SK-N-SH treated with all-trans-retinoic acid at 6 μM for 48 hours (cell line): ENCODE data around the gene WT1.

Experiments
- ATAC-seq: fragments of 200-7000 bp; cut with Tn5 transposase; 3 replicates; pipeline ENCODE4 v1.9.1; 2020; ENCODE audit warnings: mild to moderate bottlenecking, moderate library complexity
- ARNTL ChIP-seq: fragments of 450-650 bp; formaldehyde crosslinking; IDR thresholded peaks from 2 replicates; pipeline ENCODE4 v1.5.0; 2020; ENCODE audit warnings: low read depth, mild to moderate bottlenecking, moderate library complexity, borderline replicate concordance
- CSDC2 ChIP-seq: fragments of 250-450 bp; sonication (Bioruptor Pico); IDR thresholded peaks from 2 replicates; pipeline ENCODE4 v1.5.0; 2020; ENCODE audit warnings: mild to moderate bottlenecking, moderate library complexity
- ESRRG ChIP-seq: fragments of 250-450 bp; sonication (Bioruptor Pico); IDR thresholded peaks from 2 replicates; pipeline ENCODE4 v1.6.1; 2021; ENCODE audit warnings: mild to moderate bottlenecking
- ISL1 ChIP-seq: fragments of 250-450 bp; sonication (Bioruptor Pico); IDR thresholded peaks from 2 replicates; pipeline ENCODE4 v2.1.2; 2022; ENCODE audit warnings: mild to moderate bottlenecking, moderate library complexity
- OSR1 ChIP-seq: fragments of 250-450 bp; sonication (Bioruptor Pico); IDR thresholded peaks from 2 replicates; pipeline ENCODE4 v1.8.0; 2022; ENCODE audit warnings: moderate library complexity, mild to moderate bottlenecking, inconsistent platforms
- PPARA ChIP-seq: fragments of 250-450 bp; sonication (Bioruptor Pico); IDR thresholded peaks from 2 replicates; pipeline ENCODE4 v1.5.0; 2020; ENCODE audit warnings: mild to moderate bottlenecking, borderline replicate concordance
- RARB ChIP-seq: fragments of 250-450 bp; sonication (Bioruptor Pico); IDR thresholded peaks from 2 replicates; pipeline ENCODE4 v1.8.0; 2021; ENCODE audit warnings: mild to moderate bottlenecking, moderate library complexity
- SNAI2 ChIP-seq: fragments of 250-450 bp; sonication (Bioruptor Pico); IDR thresholded peaks from 2 replicates; pipeline ENCODE4 v1.5.0; 2020; ENCODE audit warnings: mild to moderate bottlenecking, moderate library complexity
- TCF4 ChIP-seq: fragments of 250-450 bp; sonication (Bioruptor Pico); IDR thresholded peaks from 2 replicates; pipeline ENCODE4 v1.8.0; 2021; ENCODE audit warnings: mild to moderate bottlenecking, moderate library complexity, borderline replicate concordance
- TOX ChIP-seq: fragments of 250-450 bp; sonication (Bioruptor Pico); IDR thresholded peaks from 2 replicates; pipeline ENCODE4 v1.8.0; 2021; ENCODE audit warnings: mild to moderate bottlenecking, moderate library complexity, borderline replicate concordance
- ZC3H10 ChIP-seq: fragments of 250-450 bp; sonication (Bioruptor Pico); IDR thresholded peaks from 2 replicates; pipeline ENCODE4 v1.5.1; 2021; ENCODE audit warnings: mild to moderate bottlenecking, moderate library complexity
- ZFP3 ChIP-seq: fragments of 250-450 bp; sonication (Bioruptor Pico); IDR thresholded peaks from 2 replicates; pipeline ENCODE4 v1.5.0; 2020; ENCODE audit warnings: mild to moderate bottlenecking, moderate library complexity
- ZFP30 ChIP-seq: fragments of 450-650 bp; formaldehyde crosslinking; IDR thresholded peaks from 2 replicates; pipeline ENCODE4 v1.5.0; 2022; ENCODE audit warnings: mild to moderate bottlenecking, moderate library complexity
- ZNF565 ChIP-seq: fragments of 450-650 bp; formaldehyde crosslinking; conservative IDR thresholded peaks from 2 replicates; pipeline ENCODE4 v1.5.0; 2020; ENCODE audit warnings: low read depth, mild to moderate bottlenecking, moderate library complexity
- ZNF70 ChIP-seq: fragments of 450-650 bp; formaldehyde crosslinking; IDR thresholded peaks from 2 replicates; pipeline ENCODE4 v1.5.0; 2020; ENCODE audit warnings: mild to moderate bottlenecking, moderate library complexity
- ZNF8 ChIP-seq: fragments of 450-650 bp; formaldehyde crosslinking; IDR thresholded peaks from 2 replicates; pipeline ENCODE4 v1.5.0; 2020; ENCODE audit warnings: mild to moderate bottlenecking, moderate library complexity
- TF ChIP-seq, protein P1 (sequence below): fragments of 250-450 bp; sonication (Bioruptor Pico); IDR thresholded peaks from 2 replicates; pipeline ENCODE4 v1.5.0; 2020; ENCODE audit warnings: mild to moderate bottlenecking, moderate library complexity
- TF ChIP-seq, protein P2 (sequence below): fragments of 250-450 bp; sonication (Bioruptor Pico); IDR thresholded peaks from 2 replicates; pipeline ENCODE4 v1.5.1; 2020; ENCODE audit warnings: low read depth, mild to moderate bottlenecking, moderate library complexity
- TF ChIP-seq, protein P3 (sequence below): fragments of 250-450 bp; sonication (Bioruptor Pico); IDR thresholded peaks from 2 replicates; pipeline ENCODE4 v1.8.0; 2021; ENCODE audit warnings: low read depth, mild to moderate bottlenecking, moderate library complexity, borderline replicate concordance
- TF ChIP-seq, protein P4 (sequence below): fragments of 250-450 bp; sonication (Bioruptor Pico); IDR thresholded peaks from 2 replicates; pipeline ENCODE4 v1.8.0; 2020; ENCODE audit warnings: mild to moderate bottlenecking, moderate library complexity, borderline replicate concordance

The WT1 gene

DNA sequence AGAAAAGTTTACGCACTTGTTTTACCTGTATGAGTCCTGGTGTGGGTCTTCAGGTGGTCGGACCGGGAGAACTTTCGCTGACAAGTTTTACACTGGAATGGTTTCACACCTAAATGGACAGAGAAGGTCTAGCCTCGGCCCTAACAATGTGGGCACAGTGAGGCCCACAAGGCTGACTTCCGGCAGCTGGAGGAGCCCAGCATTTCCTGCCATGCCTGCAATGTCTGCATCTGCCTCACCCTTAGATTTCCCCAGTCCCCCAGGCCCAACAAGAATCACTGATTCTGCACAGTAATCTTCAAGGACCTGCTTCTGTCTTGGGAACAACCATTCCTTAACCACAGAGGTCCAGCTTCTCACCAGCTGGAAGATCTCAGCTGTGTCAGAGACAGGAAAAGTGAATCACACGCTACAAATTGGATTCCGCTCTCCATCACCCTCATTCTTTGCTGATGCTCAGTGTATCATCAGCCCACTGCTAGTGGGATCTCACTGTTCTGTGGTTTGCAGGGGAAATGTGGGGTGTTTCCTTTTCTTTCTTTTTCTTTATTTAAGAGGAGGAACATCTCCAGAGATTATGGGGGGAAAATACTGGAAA, 43.3 kb downstream of the WT1 start (continued):
- TF ChIP-seq, protein P1, sequence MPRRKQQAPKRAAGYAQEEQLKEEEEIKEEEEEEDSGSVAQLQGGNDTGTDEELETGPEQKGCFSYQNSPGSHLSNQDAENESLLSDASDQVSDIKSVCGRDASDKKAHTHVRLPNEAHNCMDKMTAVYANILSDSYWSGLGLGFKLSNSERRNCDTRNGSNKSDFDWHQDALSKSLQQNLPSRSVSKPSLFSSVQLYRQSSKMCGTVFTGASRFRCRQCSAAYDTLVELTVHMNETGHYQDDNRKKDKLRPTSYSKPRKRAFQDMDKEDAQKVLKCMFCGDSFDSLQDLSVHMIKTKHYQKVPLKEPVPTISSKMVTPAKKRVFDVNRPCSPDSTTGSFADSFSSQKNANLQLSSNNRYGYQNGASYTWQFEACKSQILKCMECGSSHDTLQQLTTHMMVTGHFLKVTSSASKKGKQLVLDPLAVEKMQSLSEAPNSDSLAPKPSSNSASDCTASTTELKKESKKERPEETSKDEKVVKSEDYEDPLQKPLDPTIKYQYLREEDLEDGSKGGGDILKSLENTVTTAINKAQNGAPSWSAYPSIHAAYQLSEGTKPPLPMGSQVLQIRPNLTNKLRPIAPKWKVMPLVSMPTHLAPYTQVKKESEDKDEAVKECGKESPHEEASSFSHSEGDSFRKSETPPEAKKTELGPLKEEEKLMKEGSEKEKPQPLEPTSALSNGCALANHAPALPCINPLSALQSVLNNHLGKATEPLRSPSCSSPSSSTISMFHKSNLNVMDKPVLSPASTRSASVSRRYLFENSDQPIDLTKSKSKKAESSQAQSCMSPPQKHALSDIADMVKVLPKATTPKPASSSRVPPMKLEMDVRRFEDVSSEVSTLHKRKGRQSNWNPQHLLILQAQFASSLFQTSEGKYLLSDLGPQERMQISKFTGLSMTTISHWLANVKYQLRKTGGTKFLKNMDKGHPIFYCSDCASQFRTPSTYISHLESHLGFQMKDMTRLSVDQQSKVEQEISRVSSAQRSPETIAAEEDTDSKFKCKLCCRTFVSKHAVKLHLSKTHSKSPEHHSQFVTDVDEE, result no peak
- no peak for TF ChIP-seq ISL1 (CRISPR knock-in tag)
- TF ChIP-seq OSR1, result no peak
- no peak for TF ChIP-seq ESRRG (CRISPR knock-in tag)
- no peak for TF ChIP-seq ZNF70 (CRISPR knock-in tag)

DNA sequence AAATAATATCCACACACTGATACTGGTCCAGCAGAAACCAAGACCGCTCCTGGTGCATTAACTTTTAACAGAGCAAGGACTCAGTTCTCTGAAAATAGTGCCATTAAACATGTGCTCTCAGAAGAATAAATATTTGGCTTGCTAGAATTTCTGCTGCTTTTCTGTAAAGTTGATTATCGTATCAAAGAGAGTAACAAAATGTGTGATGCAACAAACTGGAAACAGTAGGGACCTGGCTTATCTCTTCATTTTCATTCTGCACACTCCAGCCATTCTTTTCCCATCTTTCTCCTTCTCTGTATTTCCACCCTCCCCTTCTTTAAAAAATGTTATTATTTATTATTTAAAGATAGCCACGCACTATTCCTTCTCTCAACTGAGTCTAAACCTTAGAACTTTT, 43.9 kb downstream of the WT1 start:
- ATAC-seq, result no peak
- TF ChIP-seq ZNF8 (CRISPR knock-in tag) (no peak), OSR1 (no peak), ZFP30 (no peak), RARB (CRISPR knock-in tag) (no peak), PPARA (CRISPR knock-in tag) (no peak), ESRRG (CRISPR knock-in tag) (no peak), TCF4 (CRISPR knock-in tag) (no peak), ZC3H10 (CRISPR knock-in tag) (no peak), ZNF70 (CRISPR knock-in tag) (no peak), TOX (CRISPR knock-in tag) (no peak), CSDC2 (CRISPR knock-in tag) (no peak), ISL1 (CRISPR knock-in tag) (no peak), ZNF565 (CRISPR knock-in tag) (no peak), ZFP3 (CRISPR knock-in tag) (no peak)
- TF ChIP-seq, protein P1, result no peak
- TF ChIP-seq, protein P2, sequence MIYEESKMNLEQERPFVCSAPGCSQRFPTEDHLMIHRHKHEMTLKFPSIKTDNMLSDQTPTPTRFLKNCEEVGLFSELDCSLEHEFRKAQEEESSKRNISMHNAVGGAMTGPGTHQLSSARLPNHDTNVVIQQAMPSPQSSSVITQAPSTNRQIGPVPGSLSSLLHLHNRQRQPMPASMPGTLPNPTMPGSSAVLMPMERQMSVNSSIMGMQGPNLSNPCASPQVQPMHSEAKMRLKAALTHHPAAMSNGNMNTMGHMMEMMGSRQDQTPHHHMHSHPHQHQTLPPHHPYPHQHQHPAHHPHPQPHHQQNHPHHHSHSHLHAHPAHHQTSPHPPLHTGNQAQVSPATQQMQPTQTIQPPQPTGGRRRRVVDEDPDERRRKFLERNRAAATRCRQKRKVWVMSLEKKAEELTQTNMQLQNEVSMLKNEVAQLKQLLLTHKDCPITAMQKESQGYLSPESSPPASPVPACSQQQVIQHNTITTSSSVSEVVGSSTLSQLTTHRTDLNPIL (CRISPR knock-in tag), result no peak
- TF ChIP-seq, protein P3, sequence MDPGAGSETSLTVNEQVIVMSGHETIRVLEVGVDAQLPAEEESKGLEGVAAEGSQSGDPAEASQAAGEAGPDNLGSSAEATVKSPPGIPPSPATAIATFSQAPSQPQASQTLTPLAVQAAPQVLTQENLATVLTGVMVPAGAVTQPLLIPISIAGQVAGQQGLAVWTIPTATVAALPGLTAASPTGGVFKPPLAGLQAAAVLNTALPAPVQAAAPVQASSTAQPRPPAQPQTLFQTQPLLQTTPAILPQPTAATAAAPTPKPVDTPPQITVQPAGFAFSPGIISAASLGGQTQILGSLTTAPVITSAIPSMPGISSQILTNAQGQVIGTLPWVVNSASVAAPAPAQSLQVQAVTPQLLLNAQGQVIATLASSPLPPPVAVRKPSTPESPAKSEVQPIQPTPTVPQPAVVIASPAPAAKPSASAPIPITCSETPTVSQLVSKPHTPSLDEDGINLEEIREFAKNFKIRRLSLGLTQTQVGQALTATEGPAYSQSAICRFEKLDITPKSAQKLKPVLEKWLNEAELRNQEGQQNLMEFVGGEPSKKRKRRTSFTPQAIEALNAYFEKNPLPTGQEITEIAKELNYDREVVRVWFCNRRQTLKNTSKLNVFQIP (CRISPR knock-in tag), result no peak
- TF ChIP-seq, protein P4, sequence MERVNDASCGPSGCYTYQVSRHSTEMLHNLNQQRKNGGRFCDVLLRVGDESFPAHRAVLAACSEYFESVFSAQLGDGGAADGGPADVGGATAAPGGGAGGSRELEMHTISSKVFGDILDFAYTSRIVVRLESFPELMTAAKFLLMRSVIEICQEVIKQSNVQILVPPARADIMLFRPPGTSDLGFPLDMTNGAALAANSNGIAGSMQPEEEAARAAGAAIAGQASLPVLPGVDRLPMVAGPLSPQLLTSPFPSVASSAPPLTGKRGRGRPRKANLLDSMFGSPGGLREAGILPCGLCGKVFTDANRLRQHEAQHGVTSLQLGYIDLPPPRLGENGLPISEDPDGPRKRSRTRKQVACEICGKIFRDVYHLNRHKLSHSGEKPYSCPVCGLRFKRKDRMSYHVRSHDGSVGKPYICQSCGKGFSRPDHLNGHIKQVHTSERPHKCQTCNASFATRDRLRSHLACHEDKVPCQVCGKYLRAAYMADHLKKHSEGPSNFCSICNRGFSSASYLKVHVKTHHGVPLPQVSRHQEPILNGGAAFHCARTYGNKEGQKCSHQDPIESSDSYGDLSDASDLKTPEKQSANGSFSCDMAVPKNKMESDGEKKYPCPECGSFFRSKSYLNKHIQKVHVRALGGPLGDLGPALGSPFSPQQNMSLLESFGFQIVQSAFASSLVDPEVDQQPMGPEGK (CRISPR knock-in tag), result no peak

DNA sequence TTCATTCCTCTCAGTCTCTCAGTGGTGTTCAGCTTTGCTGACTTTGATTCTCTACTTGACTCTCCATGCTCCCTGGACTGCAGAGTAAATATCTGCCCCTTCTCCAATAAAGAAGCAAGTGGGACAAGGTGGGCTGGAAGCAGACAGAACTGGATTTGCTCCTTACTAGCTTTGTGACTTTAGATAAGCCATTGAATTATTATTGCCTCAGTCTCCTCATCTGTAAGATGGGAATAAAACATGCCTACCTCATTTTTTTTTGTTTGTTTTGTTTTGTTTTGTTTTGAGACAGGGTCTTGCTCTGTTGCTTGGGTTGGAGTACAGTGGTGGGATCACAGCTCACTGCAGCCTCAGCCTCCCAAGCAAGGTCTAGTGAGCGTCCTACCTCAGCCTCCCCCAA, 44.6 kb downstream of the WT1 start:
- TF ChIP-seq OSR1, result no peak
- TF ChIP-seq ARNTL (CRISPR knock-in tag), result no peak
- no peak for TF ChIP-seq RARB (CRISPR knock-in tag)
- no peak for TF ChIP-seq SNAI2 (CRISPR knock-in tag)
- TF ChIP-seq, protein P2 (CRISPR knock-in tag), result no peak
- no peak for ATAC-seq
